ENCODE results near the gene QSER1.
"Not testable (repeated sequence)": the region's sequence is repeated elsewhere in the genome, so short reads cannot be mapped to it uniquely, and the experiment has no call there.

QSER1 gene

DNA sequence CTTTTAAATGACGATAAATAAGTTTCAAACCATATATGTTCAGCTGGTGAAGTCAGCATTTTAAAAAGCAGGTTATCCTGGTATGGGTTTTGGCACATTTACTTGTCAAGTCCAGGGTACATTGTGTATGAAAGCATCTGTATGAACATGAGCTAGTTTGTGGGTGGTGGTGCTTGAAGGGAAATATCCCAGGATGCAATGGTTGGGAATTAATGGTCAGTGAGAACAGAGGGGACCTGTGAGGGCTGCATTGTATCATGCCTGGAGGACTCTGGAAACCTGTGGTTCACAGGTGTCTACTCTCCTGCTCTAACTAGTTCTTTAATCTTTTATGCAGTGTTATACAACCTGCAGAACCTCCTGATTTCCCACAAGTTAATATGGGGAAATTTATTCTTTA is 128.9 kb downstream of the QSER1 start:
- no peak for TF ChIP-seq CTCF (IDR thresholded peaks at IDR 0.05; ENCODE audit: low read depth, low read length, missing control alignments)
- no peak overlapping the region for H3K4me3 ChIP-seq (ENCODE audit: low read depth, low read length)
- no peak for DNase-seq (ENCODE audit: low read depth)

DNA sequence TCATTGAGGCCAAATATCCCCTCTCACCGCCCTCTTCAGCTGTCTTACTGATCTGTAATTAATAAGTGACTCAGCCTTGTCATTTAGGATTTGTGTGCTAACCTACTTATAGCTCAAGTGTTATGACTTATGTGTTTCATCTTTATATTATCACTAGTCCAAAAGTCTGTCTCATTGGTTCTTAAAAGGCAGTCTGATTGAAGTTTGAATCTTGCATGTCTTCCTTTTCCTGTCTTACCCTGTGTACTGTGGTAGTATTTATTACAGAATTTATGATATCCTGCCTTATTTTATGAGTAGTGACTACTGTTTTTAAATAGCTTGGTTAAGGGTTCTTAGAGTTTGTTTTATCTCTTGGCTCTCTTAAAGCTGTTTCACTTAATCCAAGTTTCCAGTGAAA is 129.3 kb downstream of the QSER1 start:
- no peak for DNase-seq (ENCODE audit: low read depth)
- H3K4me3 ChIP-seq (ENCODE audit: low read depth, low read length) = no peak overlapping the region
- no peak for TF ChIP-seq CTCF (IDR thresholded peaks at IDR 0.05; ENCODE audit: low read depth, low read length, missing control alignments)

- H3K4me3 ChIP-seq (ENCODE audit: low read depth, low read length) = no peak overlapping the region
- DNase-seq (ENCODE audit: low read depth) = no peak
- no peak for TF ChIP-seq CTCF (IDR thresholded peaks at IDR 0.05; ENCODE audit: low read depth, low read length, missing control alignments)
These were observed 132.7 kb downstream of the QSER1 start for GRCh38 chr11:33025339-33025722.

DNA sequence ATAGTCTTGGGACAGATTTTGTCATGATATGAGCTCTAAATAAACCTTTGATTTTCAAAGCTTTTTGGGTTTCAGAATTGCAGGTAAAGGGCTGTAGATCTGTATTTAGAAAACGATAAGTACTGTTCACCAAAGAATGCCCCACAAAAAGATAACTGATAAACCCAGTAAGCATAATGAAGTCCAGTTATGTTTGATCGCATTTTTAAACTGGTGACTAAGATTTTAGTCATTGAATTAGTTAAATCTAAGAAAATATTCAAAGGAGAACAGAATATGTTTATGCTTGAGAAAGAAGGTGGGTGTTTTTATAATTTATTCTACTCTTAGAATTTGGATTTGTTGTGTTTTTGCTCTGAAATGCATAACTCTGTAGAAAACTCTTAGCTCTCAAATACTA is 134.6 kb downstream of the QSER1 start:
- no peak for TF ChIP-seq CTCF (IDR thresholded peaks at IDR 0.05; ENCODE audit: low read depth, low read length, missing control alignments)
- no peak overlapping the region for H3K4me3 ChIP-seq (ENCODE audit: low read depth, low read length)
- DNase-seq (ENCODE audit: low read depth) = no peak

DNA sequence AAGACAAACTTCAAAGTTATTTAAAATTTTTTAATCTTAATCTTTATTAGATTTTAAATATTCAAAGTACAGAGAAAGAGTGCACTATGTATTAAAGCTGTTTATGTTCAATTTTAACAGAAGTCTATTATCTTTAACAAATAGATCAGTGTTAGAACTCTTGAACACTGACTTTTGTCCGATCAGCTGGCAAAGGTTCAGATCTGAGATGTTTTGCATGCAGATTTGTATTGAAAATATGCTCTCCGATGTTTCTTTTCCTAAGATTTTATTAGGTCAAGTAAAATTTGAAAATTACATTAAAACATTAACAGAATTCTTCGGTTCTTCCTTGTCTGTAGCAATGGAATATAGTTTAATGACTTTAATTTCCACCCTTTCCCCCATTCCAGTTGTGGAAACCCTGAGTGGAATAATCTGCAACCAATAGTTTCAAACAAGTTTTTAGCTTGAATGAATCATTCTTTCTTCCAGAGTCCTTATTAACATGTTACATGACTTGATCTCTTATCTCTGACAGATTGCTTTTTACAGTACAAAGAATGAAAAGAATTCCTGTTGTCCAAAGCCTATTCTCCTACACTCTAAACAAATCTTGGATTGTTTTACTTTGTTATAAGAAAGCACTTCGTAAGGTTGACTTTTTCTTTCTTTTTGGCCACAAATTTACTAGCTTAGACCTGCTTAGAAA is 135.4 kb downstream of the QSER1 start:
- no peak overlapping the region for H3K4me3 ChIP-seq (ENCODE audit: low read depth, low read length)
- DNase-seq (ENCODE audit: low read depth) = no peak
- TF ChIP-seq CTCF (IDR thresholded peaks at IDR 0.05; ENCODE audit: low read depth, low read length, missing control alignments) = no peak

DNA sequence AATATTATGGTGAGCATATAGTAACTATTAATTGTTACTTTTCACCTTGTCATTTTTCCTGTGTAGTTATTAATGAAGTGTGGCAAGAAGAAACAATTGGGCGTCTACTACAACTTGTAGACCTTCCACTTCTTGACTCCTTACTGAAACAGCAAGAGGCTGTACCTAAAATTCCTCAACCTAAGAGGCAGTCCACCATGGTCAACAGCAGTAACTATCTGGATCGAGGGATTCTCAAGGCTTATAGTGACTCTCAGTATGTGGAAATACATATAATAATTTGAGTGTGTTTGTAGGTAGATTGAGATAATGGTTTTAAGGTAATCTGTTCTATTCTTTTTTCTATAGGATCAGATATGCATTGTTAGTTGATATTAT is 135.9 kb downstream of the QSER1 start:
- no peak overlapping the region for H3K4me3 ChIP-seq (ENCODE audit: low read depth, low read length)
- no peak for DNase-seq (ENCODE audit: low read depth)
- no peak for TF ChIP-seq CTCF (IDR thresholded peaks at IDR 0.05; ENCODE audit: low read depth, low read length, missing control alignments)

- H3K4me3 ChIP-seq (ENCODE audit: low read depth, low read length); DNase-seq (ENCODE audit: low read depth): not testable (repeated sequence)
These were observed 136.6 kb downstream of the QSER1 start for GRCh38 chr11:33029218-33029617.
